Hematopoietic multipotent progenitor cell (in vitro differentiated cells): ENCODE data around the gene LCOR. TPM values are rescaled to one million over a fixed set of nuclear protein-coding genes. Genes with fewer than 3 reads are reported as not detected.
A peak's percentile ranks its signal among the peaks of the same experiment; 100 is the strongest.
"Not testable (repeated sequence)": the region's sequence is repeated elsewhere in the genome, so short reads cannot be mapped to it uniquely, and the experiment has no call there.

Source experiments
- DNase-seq, 3 donors: peaks; one replicate each; pipeline ENCODE4 v3.0.0-alpha.2; 2011 to 2015; ENCODE audit warnings: low read depth in 2 of 3, low spot score in 2 of 3
- total RNA-seq: library from RNA; depleted of rRNA; stranded (reverse); fragments of >200 nt; gene quantifications from one replicate; pipeline ENCODE4 v1.2.3, GENCODE V29; 2012

LCOR gene
- total RNA-seq, 1 donor, result 13.2 TPM

DNA sequence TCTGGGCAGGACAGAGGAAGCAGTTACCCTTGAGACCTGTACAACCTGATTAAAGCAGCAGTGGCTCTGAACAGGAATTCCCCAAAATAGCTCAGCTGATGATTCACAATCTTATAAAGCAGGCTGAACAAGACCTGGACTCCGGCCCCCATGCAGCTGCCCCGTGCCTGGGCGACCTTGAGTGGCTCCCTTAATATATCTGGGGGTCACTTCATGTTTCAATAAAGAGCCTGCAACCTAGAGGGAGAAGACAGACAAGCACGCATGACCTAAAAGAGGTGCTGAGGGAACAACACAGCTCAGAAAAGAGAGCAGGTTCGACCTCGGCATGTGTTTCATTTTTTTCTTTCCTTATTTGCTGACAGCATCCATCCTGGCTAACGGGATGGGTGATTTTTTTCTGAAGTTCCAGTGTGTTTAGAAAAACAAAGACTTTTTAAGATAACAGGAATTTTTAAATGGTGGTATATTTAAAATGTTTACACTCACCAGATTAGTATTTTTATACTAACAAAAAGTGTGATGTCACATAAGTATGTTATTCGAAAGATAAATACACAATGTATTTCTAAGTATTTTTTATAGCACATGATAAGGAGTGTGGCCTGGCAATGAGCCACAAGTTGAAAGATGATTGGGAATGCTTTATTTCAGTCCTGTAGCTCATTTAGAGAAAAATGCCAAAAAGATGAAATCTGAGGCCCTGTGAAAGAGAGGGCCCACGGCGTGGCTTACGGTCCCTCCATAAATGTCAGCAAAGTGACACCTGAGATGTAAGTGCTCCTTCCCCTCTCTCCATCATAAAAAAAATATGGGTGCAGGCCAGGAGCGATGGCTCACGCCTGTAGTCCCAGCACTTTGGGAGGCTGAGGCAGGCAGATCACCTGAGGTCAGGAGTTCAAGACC lies 192.3 kb downstream of the LCOR start:
- DNase-seq, result peak in 2 of 3 donors; percentile 43 to 59

DNA sequence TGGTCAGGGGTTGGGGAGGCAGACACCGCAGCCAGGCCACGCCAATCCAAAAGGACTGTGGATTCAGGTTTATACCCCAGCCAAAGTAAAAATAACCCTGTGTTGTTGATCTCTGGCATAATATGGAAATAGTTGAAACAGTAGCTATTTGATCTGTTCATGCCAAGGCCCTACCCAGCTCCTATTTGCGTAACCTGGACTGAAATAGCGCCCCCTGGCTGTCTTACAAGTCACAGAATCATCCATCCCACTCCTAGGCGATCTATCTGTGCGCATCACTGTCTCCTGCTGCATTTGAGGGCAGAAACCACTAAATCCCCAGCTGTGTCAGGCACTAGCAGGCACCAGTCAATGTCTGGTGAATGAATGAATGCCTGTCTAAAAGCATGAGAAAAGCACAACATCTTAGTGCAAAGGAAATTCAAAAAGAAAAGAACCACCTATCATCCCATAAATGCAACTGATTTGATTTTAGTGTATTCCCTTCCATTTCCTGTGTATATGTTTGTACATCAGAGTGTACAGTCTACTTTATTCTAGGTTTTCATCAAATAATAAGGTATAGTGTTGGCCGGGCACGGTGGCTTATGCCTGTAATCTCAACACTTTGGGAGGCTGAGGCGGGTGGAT lies 193.6 kb downstream of the LCOR start:
- DNase-seq, result peak; percentile 17 to 80 (median 65)

DNA sequence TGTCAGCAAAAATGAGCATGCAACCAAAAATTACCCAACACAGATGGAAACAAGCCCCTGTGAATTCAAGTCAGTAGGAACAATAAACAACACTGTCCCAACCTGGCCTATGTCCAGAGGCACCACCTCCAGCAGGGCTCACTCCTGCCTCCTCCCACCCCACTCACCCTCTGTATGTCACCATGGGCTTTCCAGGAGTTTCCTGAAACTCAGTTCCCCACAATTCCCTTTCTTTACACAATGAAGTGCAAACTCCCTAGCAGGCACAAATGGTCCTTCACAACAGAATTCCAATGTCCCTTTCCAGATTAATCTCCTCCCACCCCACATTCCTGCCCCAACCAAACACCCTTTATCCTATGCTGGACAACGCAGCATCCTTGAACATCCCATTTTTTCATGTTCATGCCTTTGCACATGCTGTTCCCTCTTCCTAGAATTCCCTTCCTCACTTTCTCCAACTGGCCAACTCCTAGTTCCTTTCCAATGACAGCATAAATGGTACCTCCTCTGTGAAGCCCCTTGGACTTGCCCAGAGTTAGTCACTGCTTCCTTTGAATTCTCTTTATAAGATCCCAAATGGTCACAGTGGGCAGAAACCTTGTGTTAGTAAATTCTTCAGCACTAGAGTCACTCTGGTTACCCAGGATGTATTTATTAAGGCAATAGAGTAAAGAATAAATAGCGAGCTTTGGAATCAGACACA lies 196.2 kb downstream of the LCOR start:
- DNase-seq, result no peak

DNA sequence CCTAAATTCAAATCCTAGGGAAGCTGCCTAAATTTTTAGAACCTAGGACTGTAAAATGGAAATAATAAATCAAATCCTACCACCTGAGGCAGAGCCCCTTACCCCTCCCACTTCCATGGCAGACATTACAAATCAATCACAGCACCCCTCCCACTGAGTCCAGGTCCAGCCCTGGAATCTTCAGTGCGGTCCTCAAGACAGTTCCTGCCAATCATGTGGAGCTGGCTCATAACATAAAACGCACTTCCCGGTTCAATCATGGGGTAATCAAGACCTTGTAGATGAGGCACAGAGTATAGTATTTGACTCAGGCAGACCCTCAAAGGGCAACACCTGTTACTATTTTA lies 196.7 kb downstream of the LCOR start:
- DNase-seq, result no peak

DNA sequence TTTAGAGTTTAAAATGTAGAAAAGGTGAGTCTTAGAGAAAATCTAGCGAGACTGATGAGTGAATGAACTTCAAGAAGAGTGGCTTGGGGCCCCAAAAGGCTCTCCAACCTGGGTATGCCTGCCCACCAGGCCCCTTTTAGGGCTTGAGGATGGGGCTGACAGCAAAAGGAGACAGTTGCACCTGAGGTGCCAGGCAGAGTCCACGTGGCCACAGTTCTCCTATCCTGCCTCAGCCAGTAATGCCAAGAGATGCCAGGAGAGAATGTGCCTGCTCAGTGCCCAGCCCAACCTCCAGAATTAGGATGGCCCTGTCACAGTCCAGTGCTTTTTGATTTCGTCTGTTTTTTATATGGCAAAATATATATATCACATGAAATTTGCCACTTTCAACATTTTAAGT lies 197.2 kb downstream of the LCOR start:
- no peak for DNase-seq

DNA sequence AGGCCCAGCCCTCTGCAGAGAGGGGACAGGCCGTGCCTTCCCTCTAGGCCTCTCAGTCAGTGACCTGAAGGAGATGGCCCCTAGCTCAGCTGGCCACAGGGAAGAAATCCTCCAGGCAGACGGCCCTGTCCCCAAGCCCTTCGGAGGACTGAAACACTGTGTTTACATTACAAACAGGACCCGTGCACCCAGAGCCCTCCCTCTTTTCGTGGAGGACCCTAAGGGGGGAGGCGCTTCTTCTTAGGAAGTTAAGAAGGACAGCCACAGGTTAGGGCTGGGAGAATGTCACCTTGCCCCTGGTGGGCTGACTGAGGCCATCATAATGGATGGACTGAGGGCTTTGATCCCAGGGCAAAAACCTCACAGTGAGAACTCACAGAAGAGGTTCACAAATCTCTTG lies 198.8 kb downstream of the LCOR start:
- no peak for DNase-seq

DNA sequence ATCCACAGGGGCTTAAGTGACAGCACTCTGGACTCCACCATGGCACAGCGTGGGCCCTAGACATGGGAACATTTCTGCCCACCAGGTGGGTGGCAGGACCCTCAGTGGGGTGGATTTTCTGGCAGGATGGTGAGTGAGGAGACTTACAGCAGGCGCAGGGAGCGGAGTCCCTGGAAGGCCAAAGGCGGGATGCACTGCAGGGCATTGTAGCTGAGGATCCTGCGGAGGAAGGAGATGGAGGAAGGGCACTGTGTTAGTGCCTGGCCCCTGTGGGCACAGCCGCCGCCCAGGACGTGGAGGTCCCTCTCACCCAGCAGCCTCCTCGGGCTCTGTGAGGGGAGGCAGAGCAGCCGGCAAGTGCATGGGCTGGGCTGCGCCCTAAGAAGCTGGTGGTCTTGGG lies 199.4 kb downstream of the LCOR start:
- no peak for DNase-seq

DNA sequence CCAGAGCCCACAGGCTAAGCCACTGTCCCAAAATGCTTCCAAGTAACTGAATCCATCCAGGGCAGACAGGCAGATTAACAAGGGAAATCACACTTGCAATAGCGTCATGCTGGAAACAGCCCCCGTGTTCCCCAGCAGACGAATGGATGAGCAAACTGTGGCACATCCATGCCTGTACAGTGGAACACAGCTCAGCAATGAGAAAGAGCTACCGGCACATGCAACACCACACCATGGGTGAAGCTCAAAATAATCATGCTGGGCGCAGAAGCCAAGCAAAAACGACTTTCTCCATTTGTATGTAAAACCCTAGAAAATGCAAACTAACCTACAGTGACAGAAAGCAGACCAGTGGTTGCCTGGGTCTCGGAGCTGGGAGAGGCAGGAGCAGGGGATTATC lies 200.5 kb downstream of the LCOR start:
- DNase-seq, result no peak

DNA sequence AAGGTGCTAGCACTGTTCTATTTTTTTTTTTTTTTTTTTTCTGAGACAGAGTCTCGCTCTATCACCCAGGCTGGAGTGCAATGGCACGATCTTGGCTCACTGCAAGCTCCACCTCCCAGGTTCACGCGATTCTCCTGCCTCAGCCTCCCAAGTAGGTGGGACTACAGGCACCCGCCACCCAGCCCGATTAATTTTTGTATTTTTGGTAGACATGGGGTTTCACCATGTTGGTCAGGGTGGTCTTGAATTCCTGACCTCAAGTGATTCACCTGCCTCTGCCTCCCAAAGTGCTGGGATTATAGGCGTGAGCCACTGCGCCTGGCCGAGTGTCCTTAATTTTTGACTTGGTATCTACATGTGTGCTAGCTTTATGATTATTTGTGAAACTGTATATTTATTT lies 201.7 kb downstream of the LCOR start:
- not testable (repeated sequence) for DNase-seq

DNA sequence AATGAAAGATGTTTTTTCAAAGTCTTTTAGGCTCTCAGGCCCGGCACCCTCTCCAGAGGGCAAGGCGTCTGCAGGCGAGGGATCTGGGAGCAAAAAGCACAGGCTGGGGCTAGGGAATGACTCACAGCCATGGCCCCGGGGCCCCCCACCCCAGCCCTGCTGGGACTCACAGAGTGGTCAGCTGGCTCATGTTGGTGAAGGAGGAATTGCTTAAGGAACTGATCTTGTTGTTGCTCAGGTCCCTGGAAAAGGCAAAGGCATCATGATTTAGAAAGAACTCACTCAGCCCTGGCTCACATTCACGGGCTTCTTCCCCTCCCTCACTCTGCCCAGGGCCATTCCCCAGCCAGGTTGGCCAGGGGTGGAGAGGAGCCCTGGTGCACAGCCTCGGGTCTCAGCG lies 202.2 kb downstream of the LCOR start:
- DNase-seq, result no peak

DNA sequence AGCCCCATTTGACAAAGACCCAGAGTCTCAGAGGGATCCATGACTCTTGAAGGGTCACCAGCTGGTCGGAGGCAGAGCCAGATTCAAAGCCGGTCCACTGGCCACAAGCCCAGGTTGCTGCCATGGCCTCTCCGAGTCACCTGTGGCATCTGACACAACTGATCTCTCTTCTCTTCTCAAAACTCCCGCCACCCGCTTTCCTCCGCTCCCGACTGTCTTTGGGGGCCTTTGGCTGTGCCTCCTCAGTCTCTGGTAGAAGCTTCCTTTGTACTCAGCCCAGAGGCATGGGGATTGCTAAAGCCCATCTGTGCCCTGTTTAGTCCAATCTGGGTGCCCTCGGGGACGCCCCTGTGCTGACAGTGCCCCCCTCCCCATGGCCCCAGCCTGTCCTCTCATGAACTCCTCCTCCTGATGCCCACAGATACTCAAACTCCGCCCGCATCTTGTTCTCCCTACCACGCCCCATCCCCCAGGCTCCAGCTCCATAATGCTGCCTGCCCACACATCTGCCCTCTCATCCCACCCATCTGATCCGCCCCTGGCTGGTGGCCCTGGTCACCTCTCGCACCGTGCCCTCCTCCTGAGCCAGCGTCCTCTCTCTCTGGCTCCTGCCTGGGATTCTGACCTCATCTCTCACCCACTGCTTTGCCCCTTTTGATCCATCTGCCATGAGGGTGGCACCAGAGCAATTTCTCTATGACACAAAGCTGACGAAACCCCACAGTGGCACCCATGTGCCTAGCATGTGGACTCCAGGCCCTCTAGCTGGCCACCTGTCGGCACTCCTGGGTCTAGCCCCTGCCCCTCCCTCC lies 203.1 kb downstream of the LCOR start:
- DNase-seq, result no peak

DNA sequence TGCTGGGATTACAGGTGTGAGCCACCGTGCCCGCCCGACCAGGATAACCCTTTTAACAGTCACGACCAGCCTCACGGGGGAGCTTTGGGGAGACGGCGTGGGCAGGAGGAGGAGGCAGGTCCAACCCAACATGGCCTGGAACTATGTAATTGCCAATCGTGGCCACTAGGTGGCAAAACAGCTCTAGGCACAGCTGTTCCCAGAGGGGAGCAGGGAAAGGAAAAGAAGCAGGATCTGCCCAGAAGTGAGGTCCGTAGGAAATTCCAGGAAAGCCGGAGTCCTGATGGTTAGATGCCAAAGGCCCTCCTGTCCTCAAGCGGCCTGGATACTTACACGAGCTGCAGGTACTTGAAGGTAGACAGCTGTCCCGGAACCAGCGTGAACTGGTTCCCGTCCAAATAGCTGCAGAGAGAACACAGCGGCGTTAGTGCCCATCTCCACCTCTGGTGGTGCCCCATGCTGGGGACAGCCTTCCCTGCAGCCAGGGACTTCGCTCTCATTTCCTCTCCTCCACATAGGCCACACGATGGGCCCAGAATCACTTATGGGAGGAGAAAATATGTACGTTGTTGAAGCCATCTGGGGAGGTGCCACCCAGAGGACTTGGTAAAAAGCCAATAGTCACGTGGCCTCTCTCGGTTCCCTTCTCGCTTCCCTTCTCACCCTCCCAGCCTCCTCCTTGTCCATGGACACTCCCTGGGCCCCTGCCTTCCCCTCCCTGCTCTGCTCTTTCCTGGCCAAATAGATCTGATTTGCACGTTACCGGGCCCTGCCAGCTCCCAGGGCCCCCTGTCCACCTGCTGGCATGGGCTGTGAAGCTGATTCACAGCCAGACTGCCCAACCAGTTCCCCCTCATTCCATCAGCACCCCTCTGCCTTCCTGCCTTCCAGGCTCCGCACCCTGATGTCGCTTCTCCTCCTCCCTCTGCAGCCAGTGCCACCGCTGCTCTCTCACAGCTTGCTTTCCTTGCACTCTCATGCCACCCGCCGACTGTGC lies 205.6 kb downstream of the LCOR start:
- DNase-seq, result peak; percentile 46 to 86 (median 81)

DNA sequence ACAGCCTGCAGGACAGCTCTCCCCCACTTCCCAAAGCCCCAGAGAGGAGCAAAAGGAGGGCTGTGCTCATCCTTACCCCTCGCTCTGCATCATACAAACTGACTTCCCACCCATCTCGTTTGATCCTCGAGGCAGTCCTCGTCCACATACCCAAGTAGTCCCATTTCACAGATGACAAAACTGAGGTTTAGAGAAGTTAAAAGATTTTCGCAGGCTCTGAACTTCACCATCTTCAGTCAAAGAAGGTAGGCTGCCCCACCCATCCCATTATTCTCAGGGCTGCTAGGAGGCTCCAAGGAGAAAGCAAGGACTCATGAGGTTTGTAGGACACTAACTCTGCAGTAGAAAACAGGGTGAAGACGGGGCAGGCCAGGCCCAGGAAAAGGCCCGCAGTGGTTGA lies 206.6 kb downstream of the LCOR start:
- no peak for DNase-seq

DNA sequence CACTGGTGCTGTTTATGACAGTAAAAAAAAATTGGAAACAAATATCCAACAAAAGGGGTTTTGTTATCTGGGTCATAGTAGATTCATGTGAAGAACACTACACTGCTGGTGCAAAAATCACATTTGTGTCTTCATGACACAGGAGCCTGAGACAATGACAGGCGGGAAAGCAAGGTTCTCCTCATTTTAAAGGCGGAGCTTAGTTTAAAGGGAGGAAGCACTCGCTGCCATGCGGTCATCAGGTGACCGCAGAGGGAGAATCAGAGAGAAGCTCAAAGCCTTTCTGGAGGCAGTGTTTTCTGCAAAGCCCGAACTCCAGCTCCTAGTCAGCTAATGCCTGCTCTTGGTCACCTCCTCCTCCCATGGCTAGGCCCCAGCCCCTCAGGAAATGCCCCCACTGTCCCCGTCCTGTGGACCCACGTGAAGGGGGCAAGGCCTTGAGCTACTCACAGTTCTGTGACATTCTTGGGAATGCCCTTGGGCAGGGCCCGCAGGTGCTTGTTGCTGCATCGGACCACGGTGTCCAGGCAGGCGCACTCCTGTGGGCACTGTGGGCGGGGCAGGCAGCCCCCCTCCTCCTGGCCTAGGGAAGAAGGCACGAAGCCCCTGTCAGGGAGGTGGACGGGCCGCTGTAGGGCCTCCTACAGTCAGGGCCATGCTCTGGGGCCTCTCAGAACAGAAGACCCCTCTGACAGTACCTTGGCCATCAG lies 207.6 kb downstream of the LCOR start:
- DNase-seq, result no peak

DNA sequence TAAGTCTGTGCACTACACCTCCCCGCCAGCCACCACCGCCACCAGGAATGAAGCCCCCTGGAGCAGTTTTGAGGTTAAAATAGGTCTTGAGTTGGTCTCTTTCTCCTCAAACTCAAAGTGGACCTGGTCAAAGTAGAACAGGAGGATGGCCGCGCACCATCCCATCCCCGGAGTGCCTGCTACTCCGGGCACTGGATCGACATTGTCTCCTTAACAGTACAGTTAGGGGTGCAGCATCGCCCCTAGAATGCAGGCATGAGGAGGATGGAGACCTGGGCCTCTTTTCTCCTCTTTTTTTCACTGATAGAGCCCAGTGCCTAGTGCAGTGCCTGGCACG lies 208.1 kb downstream of the LCOR start:
- DNase-seq, result no peak

DNA sequence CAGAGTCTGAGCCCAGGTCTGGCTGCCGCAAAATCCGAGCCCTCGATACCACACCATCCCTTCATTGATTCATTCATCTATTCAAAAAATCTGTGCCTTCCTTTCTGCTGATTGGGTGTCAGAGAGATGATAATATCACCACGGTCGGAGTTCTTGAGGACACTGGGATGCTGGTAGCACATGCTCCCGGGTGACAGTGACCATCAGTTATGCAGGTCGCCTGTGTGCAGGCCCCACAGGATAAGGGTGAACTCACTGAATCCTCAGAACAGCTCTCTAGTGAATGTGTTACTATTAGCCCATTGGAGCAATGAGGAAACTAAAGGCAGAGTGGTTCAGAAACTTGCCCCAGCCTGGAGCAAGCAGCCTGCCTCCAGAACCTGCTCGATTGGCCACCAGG lies 208.6 kb downstream of the LCOR start:
- DNase-seq, result no peak

DNA sequence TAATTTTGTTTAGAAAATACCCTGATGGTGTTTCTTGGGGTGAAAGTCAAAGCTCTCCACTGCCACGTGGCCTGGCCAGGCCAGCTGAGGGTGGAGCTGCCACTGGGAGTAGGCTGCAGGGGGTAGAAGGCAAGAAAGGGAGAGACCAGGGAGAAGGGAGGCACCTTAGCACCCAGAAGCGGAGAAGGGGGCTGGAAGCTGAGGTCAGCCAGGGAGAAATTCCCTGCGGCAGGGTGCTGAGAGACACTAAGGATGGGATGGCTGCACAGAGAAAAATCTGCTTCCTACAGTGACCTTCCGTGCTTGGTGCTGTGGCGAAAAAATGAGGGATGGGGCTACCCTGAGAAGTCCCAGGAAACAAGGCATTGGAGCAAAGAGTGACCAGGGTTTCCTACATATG lies 210.0 kb downstream of the LCOR start:
- no peak for DNase-seq

DNA sequence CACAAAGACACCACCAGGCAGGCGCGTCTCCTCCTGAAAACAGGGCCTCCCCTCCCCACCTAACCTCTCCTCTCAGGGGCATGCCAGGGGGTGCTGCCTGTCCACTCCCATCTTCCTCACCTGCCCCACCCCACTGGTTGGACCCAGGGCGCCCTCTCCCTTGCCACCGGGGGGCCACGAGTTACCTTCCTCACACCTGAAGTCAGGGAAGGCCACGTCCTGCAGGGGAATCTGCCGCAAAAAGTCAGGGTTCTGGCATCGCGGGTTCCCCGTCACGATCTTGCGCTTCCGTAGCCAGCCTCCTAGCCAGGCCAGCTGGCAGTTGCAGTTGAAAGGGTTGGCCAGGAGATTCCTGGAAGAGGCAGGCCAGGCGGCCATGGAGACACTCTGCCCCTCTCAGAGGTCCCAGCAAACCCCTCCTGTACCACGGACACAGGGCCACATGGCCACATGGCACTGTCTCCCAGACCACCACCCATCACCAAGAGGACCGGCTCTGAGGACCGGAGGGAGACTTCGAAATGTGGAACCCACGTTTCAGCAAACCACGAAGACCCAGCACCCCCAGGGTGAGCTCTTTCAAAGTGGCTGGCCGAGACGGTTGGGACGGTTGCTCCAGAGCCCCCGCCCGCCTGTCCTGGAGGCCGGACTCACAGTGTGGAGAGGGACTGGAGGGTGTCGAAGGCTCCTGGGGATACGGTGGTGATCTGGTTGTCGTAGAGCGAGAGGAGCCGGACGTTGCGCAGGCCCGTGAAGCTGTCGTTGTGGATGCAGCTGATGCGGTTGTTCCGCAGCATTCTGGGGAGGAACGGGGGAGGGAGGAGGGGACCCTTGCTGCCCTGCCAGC lies 210.8 kb downstream of the LCOR start:
- no peak for DNase-seq

DNA sequence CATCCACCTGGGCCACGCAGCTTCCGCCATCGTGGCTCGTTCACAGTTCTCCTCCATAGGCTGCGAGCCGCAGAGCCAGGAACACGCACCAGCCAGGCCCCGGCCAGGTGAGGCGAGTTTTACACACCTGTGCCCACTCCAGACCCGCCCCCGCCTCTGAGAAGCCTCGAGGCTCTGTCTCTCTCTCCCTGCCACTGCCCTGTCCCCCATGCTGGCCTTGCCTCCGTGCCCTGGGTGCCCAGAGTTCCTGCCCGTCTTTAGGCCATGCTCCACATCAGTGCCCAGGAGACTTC lies 211.4 kb downstream of the LCOR start:
- DNase-seq, result no peak
